ENCODE data around the gene CCN5.

The CCN5 gene

DNA sequence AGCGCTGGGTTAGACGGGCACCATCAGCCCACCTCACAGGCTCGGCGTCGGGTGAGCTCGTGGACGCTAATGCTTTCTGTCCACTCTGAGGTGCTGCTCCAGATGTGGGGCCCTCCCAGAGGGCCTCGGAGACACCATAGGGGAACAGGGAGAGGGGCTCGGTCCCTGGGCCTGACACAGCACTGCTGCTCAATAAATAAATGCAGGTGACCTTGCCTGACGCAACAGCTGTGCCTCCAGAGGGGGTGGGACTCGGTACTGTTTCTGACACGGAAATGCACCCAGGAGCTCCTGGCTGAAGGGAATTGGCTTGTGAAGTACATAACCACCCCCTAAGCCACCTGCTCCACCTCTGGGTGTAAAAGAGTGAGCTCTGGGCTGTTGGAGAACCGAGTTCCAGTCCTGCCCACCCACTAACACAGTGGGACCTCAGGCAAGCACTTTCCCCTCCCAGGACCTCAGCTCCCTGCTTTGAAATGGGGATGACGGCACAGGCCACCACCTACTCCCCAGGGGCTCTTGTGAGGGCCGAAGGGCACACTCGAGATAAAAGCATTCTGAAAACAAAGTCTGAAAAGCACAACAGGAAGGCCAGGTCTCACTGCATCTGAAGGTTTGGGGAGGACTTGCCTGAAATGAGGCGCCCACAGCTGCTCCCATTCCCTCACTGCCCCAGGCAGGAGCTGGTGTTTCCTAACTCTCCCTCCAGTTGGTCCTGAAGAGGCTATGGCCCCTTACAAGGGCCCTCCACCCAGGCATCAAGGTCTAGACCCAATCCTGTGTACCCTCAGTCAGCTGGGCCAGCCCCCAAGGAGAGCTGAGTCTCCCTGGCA is 37.1 kb downstream of the CCN5 start:
- Histone ChIP-seq H3K4me3 (ENCODE audit: insufficient read length, low read depth) (no peak overlapping the region), H3K9ac (ENCODE audit: insufficient read length, low read depth) (no peak overlapping the region), H3K36me3 (ENCODE audit: insufficient read depth, insufficient read length, low read length) (no peaks in the 10 kb centered on the region), H3K4me1 (ENCODE audit: insufficient read depth, insufficient read length) (peaks cover 16% of the 10 kb centered on the region), H3K9me3 (ENCODE audit: insufficient read depth, low read length) (no peaks in the 10 kb centered on the region), H3K27me3 (ENCODE audit: insufficient read depth, insufficient read length) (peaks cover 2% of the 10 kb centered on the region)
- DNase-seq (ENCODE audit: low read depth, low spot score) = no peak
- TF ChIP-seq ZNF274 (IDR thresholded peaks at IDR 0.05; ENCODE audit: low read depth, low read length) (no peak), SUZ12 (IDR thresholded peaks at IDR 0.05; ENCODE audit: extremely low read depth, insufficient read depth, insufficient read length) (no peak), YY1 (IDR thresholded peaks at IDR 0.05; ENCODE audit: insufficient read depth, insufficient read length) (no peak)

DNA sequence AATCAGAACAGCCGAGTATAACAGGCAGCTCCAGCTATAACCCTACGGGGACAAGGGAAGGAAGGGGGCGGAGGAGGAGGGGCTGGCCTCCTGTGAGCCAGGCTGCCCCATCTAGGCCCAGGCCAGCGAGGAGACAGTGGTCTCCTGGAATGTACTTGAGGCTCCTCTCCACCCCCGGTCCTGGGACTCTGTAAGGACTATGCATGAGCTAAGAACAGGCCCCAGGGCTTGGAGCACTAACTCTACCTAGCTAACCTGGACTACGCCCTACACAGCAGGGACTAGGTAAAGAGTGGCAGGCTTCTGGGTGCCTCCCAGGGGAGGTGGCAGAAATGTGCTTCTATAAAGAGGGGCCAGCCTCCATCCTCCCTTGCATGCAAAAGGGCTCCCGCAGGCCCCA is 39.4 kb downstream of the CCN5 start:
- H3K4me3 ChIP-seq (ENCODE audit: insufficient read length, low read depth) = no peak overlapping the region
- no peaks in the 10 kb centered on the region for H3K9me3 ChIP-seq (ENCODE audit: insufficient read depth, low read length)
- DNase-seq (ENCODE audit: low read depth, low spot score) = no peak
- H3K27me3 ChIP-seq (ENCODE audit: insufficient read depth, insufficient read length) = no peaks in the 10 kb centered on the region
- H3K4me1 ChIP-seq (ENCODE audit: insufficient read depth, insufficient read length) = peaks cover 16% of the 10 kb centered on the region
- no peaks in the 10 kb centered on the region for H3K36me3 ChIP-seq (ENCODE audit: insufficient read depth, insufficient read length, low read length)
- TF ChIP-seq ZNF274 (IDR thresholded peaks at IDR 0.05; ENCODE audit: low read depth, low read length) (no peak), YY1 (IDR thresholded peaks at IDR 0.05; ENCODE audit: insufficient read depth, insufficient read length) (no peak), SUZ12 (IDR thresholded peaks at IDR 0.05; ENCODE audit: extremely low read depth, insufficient read depth, insufficient read length) (no peak)
- no peak overlapping the region for H3K9ac ChIP-seq (ENCODE audit: insufficient read length, low read depth)

DNA sequence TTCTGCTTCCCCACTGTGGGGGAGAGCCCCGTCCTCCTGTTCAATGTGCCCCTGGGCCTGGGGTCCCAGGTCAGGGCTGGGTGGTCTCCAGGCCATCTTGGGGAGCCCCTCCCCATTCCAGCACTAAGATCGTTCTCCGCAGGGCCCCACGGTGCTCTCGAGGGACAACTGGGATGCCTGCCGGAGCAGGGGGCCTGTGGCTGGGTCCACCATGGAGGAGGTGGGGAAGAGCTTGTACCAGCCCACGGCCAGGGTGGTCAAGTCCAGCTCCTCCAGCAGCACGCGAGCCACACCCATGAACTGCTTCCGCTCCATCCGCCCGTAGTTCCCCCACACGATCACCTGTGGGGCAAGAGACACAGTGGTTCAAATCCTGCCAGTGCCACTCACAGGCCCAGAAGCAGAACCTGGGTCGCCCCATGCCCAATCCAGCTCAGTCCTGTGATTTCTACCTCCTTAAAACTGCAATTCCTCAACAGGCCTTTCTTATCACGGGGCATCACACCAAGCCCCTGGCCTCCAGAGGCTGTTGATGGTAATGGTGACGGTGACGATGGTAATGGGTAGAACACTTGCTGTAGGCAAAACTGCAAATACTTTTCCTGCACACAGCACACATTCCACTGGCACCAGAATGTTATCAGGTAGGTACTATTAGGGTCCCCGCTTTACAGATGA is 41.0 kb downstream of the CCN5 start:
- Histone ChIP-seq H3K9ac (ENCODE audit: insufficient read length, low read depth) (no peak overlapping the region), H3K4me1 (ENCODE audit: insufficient read depth, insufficient read length) (peaks cover 18% of the 10 kb centered on the region), H3K9me3 (ENCODE audit: insufficient read depth, low read length) (no peaks in the 10 kb centered on the region), H3K4me3 (ENCODE audit: insufficient read length, low read depth) (no peak overlapping the region), H3K36me3 (ENCODE audit: insufficient read depth, insufficient read length, low read length) (no peaks in the 10 kb centered on the region), H3K27me3 (ENCODE audit: insufficient read depth, insufficient read length) (no peaks in the 10 kb centered on the region)
- DNase-seq (ENCODE audit: low read depth, low spot score) = no peak
- no peak for TF ChIP-seq SUZ12 (IDR thresholded peaks at IDR 0.05; ENCODE audit: extremely low read depth, insufficient read depth, insufficient read length)
- no peak for TF ChIP-seq YY1 (IDR thresholded peaks at IDR 0.05; ENCODE audit: insufficient read depth, insufficient read length)
- TF ChIP-seq ZNF274 (IDR thresholded peaks at IDR 0.05; ENCODE audit: low read depth, low read length) = no peak

DNA sequence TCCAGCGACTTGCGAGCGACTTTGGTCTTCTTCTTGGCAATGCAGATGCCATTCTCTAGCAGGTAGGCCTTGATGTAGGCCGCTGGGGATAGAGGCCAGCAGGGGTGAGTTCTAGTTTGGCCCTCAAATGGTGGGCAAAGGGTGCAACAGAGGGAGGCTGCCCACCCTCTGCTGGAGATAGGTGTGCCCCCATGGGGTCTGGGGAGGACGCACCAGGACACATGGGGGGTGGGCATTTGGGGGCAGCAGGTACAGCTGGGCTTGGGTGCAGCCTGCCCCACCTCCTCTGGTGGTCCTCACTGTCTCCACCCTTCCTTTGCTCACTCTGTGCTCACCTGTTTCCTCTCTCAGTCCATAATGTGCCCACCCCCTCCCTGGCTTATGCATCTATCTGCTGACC is 41.8 kb downstream of the CCN5 start:
- TF ChIP-seq SUZ12 (IDR thresholded peaks at IDR 0.05; ENCODE audit: extremely low read depth, insufficient read depth, insufficient read length) (no peak), YY1 (IDR thresholded peaks at IDR 0.05; ENCODE audit: insufficient read depth, insufficient read length) (no peak), ZNF274 (IDR thresholded peaks at IDR 0.05; ENCODE audit: low read depth, low read length) (no peak)
- DNase-seq (ENCODE audit: low read depth, low spot score) = no peak
- Histone ChIP-seq H3K4me1 (ENCODE audit: insufficient read depth, insufficient read length) (peaks cover 16% of the 10 kb centered on the region), H3K9me3 (ENCODE audit: insufficient read depth, low read length) (no peaks in the 10 kb centered on the region), H3K9ac (ENCODE audit: insufficient read length, low read depth) (no peak overlapping the region), H3K4me3 (ENCODE audit: insufficient read length, low read depth) (no peak overlapping the region), H3K27me3 (ENCODE audit: insufficient read depth, insufficient read length) (no peaks in the 10 kb centered on the region), H3K36me3 (ENCODE audit: insufficient read depth, insufficient read length, low read length) (no peaks in the 10 kb centered on the region)

DNA sequence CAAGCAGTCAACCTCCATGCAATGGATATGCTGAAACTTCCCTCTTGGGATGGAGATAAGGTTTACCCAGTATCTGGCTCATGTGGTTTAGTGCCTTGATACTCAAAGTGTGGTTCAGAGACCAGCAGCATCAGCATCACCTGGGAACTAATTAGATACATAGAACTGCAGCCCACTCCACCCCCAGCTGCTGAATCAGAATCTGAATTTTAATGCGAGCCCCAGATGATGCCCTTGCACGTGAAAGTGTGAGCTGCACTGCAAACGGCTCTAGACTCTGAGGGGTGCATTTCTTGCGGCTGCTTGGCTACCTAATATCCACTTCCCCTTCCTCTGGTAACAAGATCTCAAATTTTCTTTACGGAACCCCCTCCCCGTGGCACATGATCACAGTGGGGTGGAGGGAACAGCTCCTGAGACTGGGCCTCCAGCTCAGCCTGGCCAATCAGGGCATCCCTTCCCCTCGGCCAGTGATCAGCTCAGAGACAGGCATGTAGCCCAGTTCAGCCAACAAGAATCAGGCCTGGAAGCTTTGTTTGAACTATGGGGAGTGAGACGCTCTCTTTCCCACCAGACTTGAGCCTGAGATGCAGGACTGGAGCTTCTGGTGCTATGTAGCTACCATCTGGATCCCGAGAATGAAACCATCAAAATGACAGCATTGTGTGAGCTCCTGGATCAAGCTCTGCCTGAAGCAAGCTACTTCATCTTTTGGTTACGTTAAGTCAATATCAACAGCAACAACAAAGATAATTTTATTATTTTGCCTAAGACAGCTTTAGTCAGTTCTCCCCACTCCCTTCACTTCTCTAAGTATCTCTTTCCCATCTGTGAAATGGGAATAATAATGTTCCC is 43.3 kb downstream of the CCN5 start:
- Histone ChIP-seq H3K9ac (ENCODE audit: insufficient read length, low read depth) (no peak overlapping the region), H3K27me3 (ENCODE audit: insufficient read depth, insufficient read length) (no peaks in the 10 kb centered on the region), H3K4me1 (ENCODE audit: insufficient read depth, insufficient read length) (peaks cover 12% of the 10 kb centered on the region), H3K36me3 (ENCODE audit: insufficient read depth, insufficient read length, low read length) (no peaks in the 10 kb centered on the region), H3K4me3 (ENCODE audit: insufficient read length, low read depth) (no peak overlapping the region), H3K9me3 (ENCODE audit: insufficient read depth, low read length) (no peaks in the 10 kb centered on the region)
- TF ChIP-seq ZNF274 (IDR thresholded peaks at IDR 0.05; ENCODE audit: low read depth, low read length) = no peak
- no peak for TF ChIP-seq YY1 (IDR thresholded peaks at IDR 0.05; ENCODE audit: insufficient read depth, insufficient read length)
- no peak for TF ChIP-seq SUZ12 (IDR thresholded peaks at IDR 0.05; ENCODE audit: extremely low read depth, insufficient read depth, insufficient read length)
- no peak for DNase-seq (ENCODE audit: low read depth, low spot score)

DNA sequence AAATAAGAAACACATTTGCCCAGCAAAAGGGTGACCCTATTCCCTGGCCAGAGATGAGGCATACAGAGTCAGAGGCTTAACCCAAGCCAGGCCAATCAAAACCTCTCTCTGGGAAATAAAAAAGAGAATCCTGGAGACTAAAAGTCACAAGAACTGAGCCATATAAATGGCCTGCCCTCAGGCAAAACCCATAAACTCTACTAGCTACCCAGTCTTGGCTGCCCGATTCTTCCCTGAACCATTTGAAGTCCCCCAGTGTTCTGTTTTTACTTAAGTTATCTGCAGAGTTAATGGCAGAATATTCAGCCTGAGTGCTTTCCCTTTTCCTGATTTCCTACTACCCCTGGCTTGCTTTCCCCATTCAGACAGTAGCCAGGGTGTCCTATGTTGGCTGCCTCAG is 44.4 kb downstream of the CCN5 start:
- Histone ChIP-seq H3K27me3 (ENCODE audit: insufficient read depth, insufficient read length) (no peaks in the 10 kb centered on the region), H3K9me3 (ENCODE audit: insufficient read depth, low read length) (no peaks in the 10 kb centered on the region), H3K4me1 (ENCODE audit: insufficient read depth, insufficient read length) (peaks cover 8% of the 10 kb centered on the region), H3K36me3 (ENCODE audit: insufficient read depth, insufficient read length, low read length) (no peaks in the 10 kb centered on the region), H3K4me3 (ENCODE audit: insufficient read length, low read depth) (no peak overlapping the region), H3K9ac (ENCODE audit: insufficient read length, low read depth) (no peak overlapping the region)
- DNase-seq (ENCODE audit: low read depth, low spot score) = no peak
- TF ChIP-seq YY1 (IDR thresholded peaks at IDR 0.05; ENCODE audit: insufficient read depth, insufficient read length) (no peak), SUZ12 (IDR thresholded peaks at IDR 0.05; ENCODE audit: extremely low read depth, insufficient read depth, insufficient read length) (no peak), ZNF274 (IDR thresholded peaks at IDR 0.05; ENCODE audit: low read depth, low read length) (no peak)

All from NT2/D1 (cell line).